ENCODE results near the gene CCNY.

CCNY gene

GRCh38 chr10:35413985-35414861, 77.9 kb downstream of the CCNY start:
- H3K27ac ChIP-seq (ENCODE audit: low read length) = no peak overlapping the region
- no peaks in the 10 kb centered on the region for H3F3A ChIP-seq (ENCODE audit: insufficient read depth, low read length)
- no peak overlapping the region for H3K9ac ChIP-seq (ENCODE audit: low read length)
- no peaks in the 10 kb centered on the region for H3K36me3 ChIP-seq (replicated peaks; ENCODE audit: insufficient read depth, low read length)
- H3K4me3 ChIP-seq (ENCODE audit: low read length) = no peak overlapping the region
- no peak for DNase-seq
- H3K4me1 ChIP-seq (ENCODE audit: low read length) = no peaks in the 10 kb centered on the region
- no peaks in the 10 kb centered on the region for H4K20me1 ChIP-seq (ENCODE audit: insufficient read depth, low read length)
- no peak overlapping the region for H3K4me2 ChIP-seq (ENCODE audit: low read depth, low read length)
- TF ChIP-seq EZH2phosphoT487 (IDR thresholded peaks at IDR 0.05; ENCODE audit: low read length) (no peak), EZH2 (optimal IDR thresholded peaks at IDR 0.05; ENCODE audit: low read depth, low read length) (no peak), CTCF (IDR thresholded peaks at IDR 0.05; ENCODE audit: low read length) (no peak)
- H2AFZ ChIP-seq (ENCODE audit: low read length) = no peak overlapping the region
- no peaks in the 10 kb centered on the region for H3K9me3 ChIP-seq (replicated peaks; ENCODE audit: insufficient read depth, low read length)
- no peaks in the 10 kb centered on the region for H3K9me2 ChIP-seq (replicated peaks; ENCODE audit: insufficient read depth, low read length)
- H3K27me3 ChIP-seq (replicated peaks; ENCODE audit: insufficient read depth, low read length) = no peaks in the 10 kb centered on the region
- peaks cover 54% of the 10 kb centered on the region for H3K79me2 ChIP-seq (ENCODE audit: low read length)

DNA sequence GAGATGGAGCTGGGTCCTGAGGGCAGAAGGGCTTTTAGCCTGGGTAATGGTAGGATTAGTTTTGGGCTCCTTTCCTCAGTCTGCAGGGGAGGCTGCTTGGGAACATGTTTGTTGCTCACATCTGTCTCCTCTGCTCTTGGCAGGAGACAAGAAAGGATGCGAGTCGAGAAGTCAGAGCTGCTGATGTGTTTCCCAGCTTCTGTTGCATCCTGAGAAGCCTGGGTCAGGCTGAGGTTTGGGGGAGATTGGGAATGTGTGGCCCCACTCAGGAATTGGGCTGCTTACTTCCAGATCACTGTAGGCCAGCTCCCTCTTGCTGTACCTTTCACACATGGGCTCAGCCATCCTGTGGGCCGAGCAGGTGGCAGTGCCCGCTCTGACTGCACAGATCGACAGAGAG, 79.2 kb downstream of the CCNY start:
- H3K4me3 ChIP-seq (ENCODE audit: low read length) = no peak overlapping the region
- DNase-seq = no peak
- peaks cover 62% of the 10 kb centered on the region for H3K79me2 ChIP-seq (ENCODE audit: low read length)
- no peak overlapping the region for H3K27ac ChIP-seq (ENCODE audit: low read length)
- H2AFZ ChIP-seq (ENCODE audit: low read length) = no peak overlapping the region
- H3K9me2 ChIP-seq (replicated peaks; ENCODE audit: insufficient read depth, low read length) = no peaks in the 10 kb centered on the region
- H3K9me3 ChIP-seq (replicated peaks; ENCODE audit: insufficient read depth, low read length) = no peaks in the 10 kb centered on the region
- TF ChIP-seq CTCF (IDR thresholded peaks at IDR 0.05; ENCODE audit: low read length) (no peak), EZH2 (optimal IDR thresholded peaks at IDR 0.05; ENCODE audit: low read depth, low read length) (no peak), EZH2phosphoT487 (IDR thresholded peaks at IDR 0.05; ENCODE audit: low read length) (no peak)
- H3K27me3 ChIP-seq (replicated peaks; ENCODE audit: insufficient read depth, low read length) = no peaks in the 10 kb centered on the region
- no peaks in the 10 kb centered on the region; the same call in 1 of the 2 replicates for H4K20me1 ChIP-seq (ENCODE audit: insufficient read depth, low read length)
- H3K9ac ChIP-seq (ENCODE audit: low read length) = no peak overlapping the region
- no peak overlapping the region for H3K4me2 ChIP-seq (ENCODE audit: low read depth, low read length)
- H3F3A ChIP-seq (ENCODE audit: insufficient read depth, low read length) = no peaks in the 10 kb centered on the region
- H3K36me3 ChIP-seq (replicated peaks; ENCODE audit: insufficient read depth, low read length) = no peaks in the 10 kb centered on the region
- no peaks in the 10 kb centered on the region for H3K4me1 ChIP-seq (ENCODE audit: low read length)

DNA sequence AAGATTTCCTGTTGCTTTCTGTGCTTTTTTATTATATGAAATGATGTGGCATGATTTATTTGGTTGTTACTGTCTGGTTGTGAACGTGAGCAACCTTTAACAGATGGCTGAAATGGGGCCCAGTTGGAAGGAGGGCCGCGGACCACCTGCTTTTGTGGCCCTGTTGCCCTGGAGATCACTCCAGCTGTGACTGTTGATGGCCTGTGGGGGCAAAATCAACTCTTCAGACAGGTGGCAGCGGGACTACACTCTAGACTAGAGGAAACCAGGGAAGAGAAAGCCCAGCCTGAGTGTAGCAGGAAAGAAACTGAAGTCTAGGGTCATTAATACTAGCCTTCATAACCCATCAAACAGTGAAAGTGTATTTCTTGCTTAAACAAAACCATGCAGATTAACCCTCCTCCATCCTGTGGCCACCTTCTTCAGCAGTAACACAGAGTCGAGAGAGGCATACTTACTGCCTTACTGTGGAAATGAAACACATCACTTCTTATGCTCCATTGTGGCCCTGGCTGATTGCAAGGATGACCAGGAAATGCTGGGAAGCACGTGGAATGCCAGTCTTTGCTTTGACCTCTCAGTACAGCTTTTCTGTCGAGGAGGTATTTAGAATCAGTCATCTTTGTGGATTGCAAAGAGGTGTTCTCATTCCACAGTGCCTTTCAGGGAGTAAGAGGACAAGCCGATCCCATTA, 80.5 kb downstream of the CCNY start:
- Histone ChIP-seq H3K27ac (ENCODE audit: low read length) (no peak overlapping the region), H3K9me2 (replicated peaks; ENCODE audit: insufficient read depth, low read length) (no peaks in the 10 kb centered on the region), H3K4me3 (ENCODE audit: low read length) (no peak overlapping the region), H3K9ac (ENCODE audit: low read length) (no peak overlapping the region), H3F3A (ENCODE audit: insufficient read depth, low read length) (no peaks in the 10 kb centered on the region), H3K27me3 (replicated peaks; ENCODE audit: insufficient read depth, low read length) (no peaks in the 10 kb centered on the region), H3K36me3 (replicated peaks; ENCODE audit: insufficient read depth, low read length) (no peaks in the 10 kb centered on the region), H3K9me3 (replicated peaks; ENCODE audit: insufficient read depth, low read length) (no peaks in the 10 kb centered on the region), H3K79me2 (ENCODE audit: low read length) (peaks cover 63% of the 10 kb centered on the region), H4K20me1 (ENCODE audit: insufficient read depth, low read length) (no peaks in the 10 kb centered on the region; the same call in 1 of the 2 replicates), H3K4me1 (ENCODE audit: low read length) (no peaks in the 10 kb centered on the region), H3K4me2 (ENCODE audit: low read depth, low read length) (no peak overlapping the region), H2AFZ (ENCODE audit: low read length) (no peak overlapping the region)
- DNase-seq = no peak
- TF ChIP-seq EZH2phosphoT487 (IDR thresholded peaks at IDR 0.05; ENCODE audit: low read length) (no peak), CTCF (IDR thresholded peaks at IDR 0.05; ENCODE audit: low read length) (no peak), EZH2 (optimal IDR thresholded peaks at IDR 0.05; ENCODE audit: low read depth, low read length) (no peak)

All from MM.1S (cell line).